ENCODE measurements around the gene PHC1. TPM values are rescaled to one million over a fixed set of nuclear protein-coding genes. Genes with fewer than 3 reads are reported as not detected.

Gene PHC1
- total RNA-seq, 1 experiment from 2014 or later = 40.3 TPM

DNA sequence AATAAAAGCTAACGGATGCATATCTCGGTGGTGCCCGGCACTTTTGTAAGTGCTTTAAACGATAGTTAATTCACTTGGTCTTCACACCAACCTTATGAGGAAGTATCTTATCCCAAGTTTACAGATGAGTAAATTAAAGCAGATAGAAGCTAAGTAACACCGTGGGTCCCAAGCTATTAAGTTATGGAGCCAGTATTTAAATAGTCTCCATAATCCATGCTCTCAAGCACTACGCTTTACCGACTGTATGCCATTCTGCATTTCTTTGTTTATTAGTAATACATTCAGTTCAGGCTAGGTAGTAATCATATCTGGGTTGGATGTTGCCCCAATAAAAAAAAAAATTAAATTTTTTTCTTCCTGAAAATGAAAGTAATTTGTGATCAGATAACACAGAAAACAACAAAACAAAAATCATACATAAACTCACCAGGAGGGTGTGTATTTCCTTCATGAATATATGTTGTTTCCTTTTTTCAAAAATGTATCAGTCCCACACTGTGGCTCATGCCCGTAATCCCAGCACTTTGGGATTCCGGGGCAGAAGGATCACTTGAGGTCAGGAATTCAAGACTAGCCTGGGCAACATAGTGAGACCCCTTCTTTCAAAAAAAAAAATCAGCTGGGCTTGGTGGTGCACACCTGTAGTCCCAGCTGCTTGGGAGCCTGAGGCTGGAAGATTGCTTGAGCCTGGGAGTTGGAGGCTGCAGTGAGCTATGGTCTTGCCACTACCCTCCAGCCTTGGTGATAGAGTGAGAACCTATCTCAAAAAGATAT is 36.6 kb downstream of the PHC1 start:
- H3K27me3 ChIP-seq (replicated peaks; ENCODE audit: insufficient read depth, low read depth, low read length, poor library complexity) = no peaks in the 10 kb centered on the region
- peaks cover 5% of the 10 kb centered on the region for H3K36me3 ChIP-seq (ENCODE audit: insufficient read depth, low read length, poor library complexity, severe bottlenecking)
- ChIA-PET CTCF (interaction anchor here (0.8 kb wide), 1 partner anchor 294 kb away, joined by 3 read pairs; no protein-coding TSS in a partner anchor), POLR2A (ENCODE audit: low non-redundant PET) (no interaction called here)
- H3K9me3 ChIP-seq (ENCODE audit: low read depth, low read length, poor library complexity, severe bottlenecking) = no peaks in the 10 kb centered on the region
- DNase-seq (ENCODE audit: low spot score) = no peak
- H3K27ac ChIP-seq (ENCODE audit: low read depth, low read length, poor library complexity, severe bottlenecking) = peak overlapping the region; percentile 96
- TF ChIP-seq, protein P1, sequence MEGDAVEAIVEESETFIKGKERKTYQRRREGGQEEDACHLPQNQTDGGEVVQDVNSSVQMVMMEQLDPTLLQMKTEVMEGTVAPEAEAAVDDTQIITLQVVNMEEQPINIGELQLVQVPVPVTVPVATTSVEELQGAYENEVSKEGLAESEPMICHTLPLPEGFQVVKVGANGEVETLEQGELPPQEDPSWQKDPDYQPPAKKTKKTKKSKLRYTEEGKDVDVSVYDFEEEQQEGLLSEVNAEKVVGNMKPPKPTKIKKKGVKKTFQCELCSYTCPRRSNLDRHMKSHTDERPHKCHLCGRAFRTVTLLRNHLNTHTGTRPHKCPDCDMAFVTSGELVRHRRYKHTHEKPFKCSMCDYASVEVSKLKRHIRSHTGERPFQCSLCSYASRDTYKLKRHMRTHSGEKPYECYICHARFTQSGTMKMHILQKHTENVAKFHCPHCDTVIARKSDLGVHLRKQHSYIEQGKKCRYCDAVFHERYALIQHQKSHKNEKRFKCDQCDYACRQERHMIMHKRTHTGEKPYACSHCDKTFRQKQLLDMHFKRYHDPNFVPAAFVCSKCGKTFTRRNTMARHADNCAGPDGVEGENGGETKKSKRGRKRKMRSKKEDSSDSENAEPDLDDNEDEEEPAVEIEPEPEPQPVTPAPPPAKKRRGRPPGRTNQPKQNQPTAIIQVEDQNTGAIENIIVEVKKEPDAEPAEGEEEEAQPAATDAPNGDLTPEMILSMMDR (conservative IDR thresholded peaks at IDR 0.05; ENCODE audit: low read depth, low read length) = no peak
- TF ChIP-seq EZH2 (IDR thresholded peaks at IDR 0.05; ENCODE audit: borderline replicate concordance, low read depth, low read length, poor library complexity, severe bottlenecking) = no peak
- intact Hi-C loops (cut with micrococcal nuclease; ENCODE audit: unreplicated experiment) = loop anchor here (1.0 kb wide), 1 partner anchor 88 kb away; no protein-coding TSS in a partner anchor
- no TSS peak for BruUV-seq (replicated peaks)
- peaks cover 16% of the 10 kb centered on the region for H3K4me1 ChIP-seq (ENCODE audit: insufficient read depth, low read length, poor library complexity, severe bottlenecking)
- H3K4me3 ChIP-seq (ENCODE audit: low read depth, low read length, poor library complexity, severe bottlenecking) = peak overlapping the region; percentile 80

DNA sequence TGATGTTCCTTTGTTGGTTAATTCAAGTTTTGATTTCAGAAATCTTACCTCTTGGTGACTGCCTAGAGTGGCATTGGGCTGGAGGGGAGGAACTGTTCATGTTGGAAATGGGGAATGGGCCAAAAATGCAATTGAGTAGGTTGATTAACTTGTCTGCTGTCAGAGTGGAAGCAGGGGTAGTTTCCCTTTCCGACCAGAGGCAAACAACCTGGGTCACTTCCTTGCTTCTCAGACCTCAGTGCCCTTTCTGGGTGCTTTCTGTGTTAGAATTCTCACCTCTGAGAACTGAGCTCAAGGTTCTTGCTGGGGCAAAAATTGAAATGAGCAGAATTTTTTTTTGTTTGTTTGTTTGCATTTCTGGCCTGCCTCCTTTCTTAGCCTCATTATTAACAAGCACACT is 37.4 kb downstream of the PHC1 start:
- Histone ChIP-seq H3K9me3 (ENCODE audit: low read depth, low read length, poor library complexity, severe bottlenecking) (no peaks in the 10 kb centered on the region), H3K4me3 (ENCODE audit: low read depth, low read length, poor library complexity, severe bottlenecking) (no peak overlapping the region), H3K4me1 (ENCODE audit: insufficient read depth, low read length, poor library complexity, severe bottlenecking) (peaks cover 16% of the 10 kb centered on the region), H3K27ac (ENCODE audit: low read depth, low read length, poor library complexity, severe bottlenecking) (no peak overlapping the region), H3K36me3 (ENCODE audit: insufficient read depth, low read length, poor library complexity, severe bottlenecking) (no peaks in the 10 kb centered on the region), H3K27me3 (replicated peaks; ENCODE audit: insufficient read depth, low read depth, low read length, poor library complexity) (no peaks in the 10 kb centered on the region)
- no peak for DNase-seq (ENCODE audit: low spot score)
- BruUV-seq (replicated peaks) = no TSS peak
- no peak for TF ChIP-seq EZH2 (IDR thresholded peaks at IDR 0.05; ENCODE audit: borderline replicate concordance, low read depth, low read length, poor library complexity, severe bottlenecking)
- TF ChIP-seq, protein P1 (conservative IDR thresholded peaks at IDR 0.05; ENCODE audit: low read depth, low read length) = no peak
- ChIA-PET POLR2A (ENCODE audit: low non-redundant PET) (no interaction called here), CTCF (no interaction called here)
- intact Hi-C loops (cut with micrococcal nuclease; ENCODE audit: unreplicated experiment) = no loop called here

DNA sequence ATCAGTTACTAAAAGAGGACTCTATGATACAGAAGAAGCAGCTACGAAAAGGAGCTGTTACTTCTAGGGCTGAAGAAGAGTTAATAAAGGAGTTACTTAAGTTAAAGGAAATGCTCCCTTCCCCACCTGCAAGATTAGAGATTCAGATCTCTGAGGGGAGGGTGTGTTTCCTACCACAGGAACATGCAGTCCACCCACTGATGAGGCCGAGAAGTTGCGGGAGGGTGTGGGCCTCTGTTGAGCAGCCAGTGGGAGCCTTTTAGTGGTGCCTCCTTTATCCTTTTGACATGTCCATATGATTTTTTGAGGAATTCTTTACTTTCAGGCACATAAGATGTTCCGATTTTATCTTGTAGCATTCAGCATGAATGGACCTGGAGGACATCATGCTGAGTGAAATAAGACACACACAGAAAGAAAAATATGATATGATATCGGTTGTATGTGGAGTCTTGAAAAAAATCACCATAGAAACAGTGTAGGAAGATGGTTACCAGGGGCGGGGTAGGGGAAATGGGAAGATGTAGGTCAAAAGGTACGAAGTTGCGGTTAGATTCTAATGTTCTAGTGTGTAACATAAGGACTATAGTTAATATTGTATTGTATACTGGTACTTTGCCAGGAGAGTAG is 39.6 kb downstream of the PHC1 start:
- ChIA-PET CTCF (no interaction called here), POLR2A (ENCODE audit: low non-redundant PET) (no interaction called here)

More for the DNA sequence above, 39.6 kb downstream of the PHC1 start:
- TF ChIP-seq, protein P1 (conservative IDR thresholded peaks at IDR 0.05; ENCODE audit: low read depth, low read length) = no peak
- no peak for TF ChIP-seq EZH2 (IDR thresholded peaks at IDR 0.05; ENCODE audit: borderline replicate concordance, low read depth, low read length, poor library complexity, severe bottlenecking)
- peaks cover 5% of the 10 kb centered on the region for H3K4me1 ChIP-seq (ENCODE audit: insufficient read depth, low read length, poor library complexity, severe bottlenecking)
- BruUV-seq (replicated peaks) = no TSS peak
- no peak overlapping the region for H3K4me3 ChIP-seq (ENCODE audit: low read depth, low read length, poor library complexity, severe bottlenecking)
- H3K36me3 ChIP-seq (ENCODE audit: insufficient read depth, low read length, poor library complexity, severe bottlenecking) = no peaks in the 10 kb centered on the region
- intact Hi-C loops (cut with micrococcal nuclease; ENCODE audit: unreplicated experiment) = no loop called here
- no peak for DNase-seq (ENCODE audit: low spot score)
- H3K9me3 ChIP-seq (ENCODE audit: low read depth, low read length, poor library complexity, severe bottlenecking) = no peaks in the 10 kb centered on the region
- no peaks in the 10 kb centered on the region for H3K27me3 ChIP-seq (replicated peaks; ENCODE audit: insufficient read depth, low read depth, low read length, poor library complexity)
- H3K27ac ChIP-seq (ENCODE audit: low read depth, low read length, poor library complexity, severe bottlenecking) = no peak overlapping the region
